Adrenal gland (tissue), 5 donors: ENCODE data around the gene PRR20A.
"Not testable (repeated sequence)": the region's sequence is repeated elsewhere in the genome, so short reads cannot be mapped to it uniquely, and the experiment has no call there.

Experiments used
- CTCF ChIP-seq, 6 experiments: fragments of 450-650 bp in 4 of 6; fragments of 200-600 bp in 2 of 6; sonication (generic) in 1 of 6; IDR thresholded peaks; 1 replicate in 5 of 6; 2 replicates in 1 of 6; pipeline versions ENCODE4 v1.5.1 to v1.8.0; 2016 to 2021; ENCODE audit warnings: antibody characterized with exemption in 6 of 6, mild to moderate bottlenecking in 2 of 6, moderate library complexity in 1 of 6
- POLR2A ChIP-seq, 2 donors: fragments of 450-650 bp; IDR thresholded peaks; one replicate each; pipeline ENCODE4 v1.6.1; 2017; ENCODE audit warnings: antibody characterized with exemption in 2 of 2, mild to moderate bottlenecking in 2 of 2, moderate library complexity in 1 of 2
- donor health status: DM: no; HTN: no; CAD: no.

GRCh38 chr13:57153761-57154160 lies 13.0 kb downstream of the PRR20A start, which contains the start of gene PRR20C:
- not testable (repeated sequence) for TF ChIP-seq CTCF, POLR2A (IDR thresholded peaks at IDR 0.05)
